GM19463 (cell line): Measurements from ENCODE around the gene NDUFB4.

ENCODE experiments used
- ATAC-seq: cut with Tn5 transposase; IDR thresholded peaks from one replicate; pipeline ENCODE4 v1.9.1; 2021; ENCODE audit warnings: mild to moderate bottlenecking, moderate library complexity; ENCODE audit not compliant: unreplicated experiment

The NDUFB4 gene

DNA sequence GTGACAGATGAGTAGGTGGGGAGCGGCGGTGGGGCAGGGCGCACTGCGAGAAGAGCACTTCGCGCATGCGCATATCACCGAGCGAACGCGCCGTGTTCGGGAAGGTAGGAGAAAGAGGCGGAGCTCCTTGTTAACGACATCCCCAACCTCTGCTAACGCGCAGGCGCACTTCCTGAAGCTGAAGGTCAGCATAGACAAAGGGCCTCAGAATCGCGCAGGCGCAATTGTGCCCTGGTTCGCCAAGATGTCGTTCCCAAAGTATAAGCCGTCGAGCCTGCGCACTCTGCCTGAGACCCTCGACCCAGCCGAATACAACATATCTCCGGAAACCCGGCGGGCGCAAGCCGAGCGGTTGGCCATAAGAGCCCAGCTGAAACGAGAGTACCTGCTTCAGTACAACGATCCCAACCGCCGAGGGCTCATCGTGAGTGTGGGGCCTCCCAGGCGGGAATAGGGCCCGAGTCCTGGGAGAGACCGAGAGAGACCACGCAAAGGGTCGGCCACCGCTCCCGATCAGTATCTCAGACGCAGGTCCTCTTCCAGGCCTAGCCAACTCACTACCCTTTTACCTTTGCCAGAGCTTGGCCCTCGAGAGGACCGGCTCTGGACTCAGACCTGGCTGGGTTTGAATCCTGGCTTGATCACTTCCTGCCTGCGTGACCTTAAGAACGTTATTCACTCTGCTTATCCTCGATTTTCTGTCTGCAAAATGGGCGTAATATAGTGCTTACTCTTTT lies at the start of gene NDUFB4:
Gene NDUFB4, plus strand, starts transcription at position 221 of the 737 bp plus-strand sequence. Its CDS starts 24 bp downstream, at position 245.
- ATAC-seq: peak; percentile 91

DNA sequence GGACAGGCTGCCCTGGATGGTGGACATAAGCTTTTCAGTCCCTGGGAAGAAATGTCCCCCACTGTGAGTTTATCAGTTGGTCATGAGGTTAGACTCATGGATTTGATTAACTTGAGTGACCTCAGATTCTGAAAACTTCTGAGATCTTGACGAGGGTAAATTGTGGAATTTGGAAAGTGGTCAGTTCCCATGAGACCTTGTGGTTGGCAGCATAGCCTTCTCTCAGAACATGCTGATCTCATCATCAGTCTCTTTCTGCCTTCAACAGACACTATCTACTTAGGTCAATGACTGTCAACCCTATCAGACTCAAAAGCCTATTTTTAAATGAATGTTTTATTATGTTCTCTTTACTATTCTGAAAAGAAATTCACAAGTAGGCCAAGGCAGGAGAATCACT lies 45.6 kb upstream of the NDUFB4 start:
- ATAC-seq: no peak

DNA sequence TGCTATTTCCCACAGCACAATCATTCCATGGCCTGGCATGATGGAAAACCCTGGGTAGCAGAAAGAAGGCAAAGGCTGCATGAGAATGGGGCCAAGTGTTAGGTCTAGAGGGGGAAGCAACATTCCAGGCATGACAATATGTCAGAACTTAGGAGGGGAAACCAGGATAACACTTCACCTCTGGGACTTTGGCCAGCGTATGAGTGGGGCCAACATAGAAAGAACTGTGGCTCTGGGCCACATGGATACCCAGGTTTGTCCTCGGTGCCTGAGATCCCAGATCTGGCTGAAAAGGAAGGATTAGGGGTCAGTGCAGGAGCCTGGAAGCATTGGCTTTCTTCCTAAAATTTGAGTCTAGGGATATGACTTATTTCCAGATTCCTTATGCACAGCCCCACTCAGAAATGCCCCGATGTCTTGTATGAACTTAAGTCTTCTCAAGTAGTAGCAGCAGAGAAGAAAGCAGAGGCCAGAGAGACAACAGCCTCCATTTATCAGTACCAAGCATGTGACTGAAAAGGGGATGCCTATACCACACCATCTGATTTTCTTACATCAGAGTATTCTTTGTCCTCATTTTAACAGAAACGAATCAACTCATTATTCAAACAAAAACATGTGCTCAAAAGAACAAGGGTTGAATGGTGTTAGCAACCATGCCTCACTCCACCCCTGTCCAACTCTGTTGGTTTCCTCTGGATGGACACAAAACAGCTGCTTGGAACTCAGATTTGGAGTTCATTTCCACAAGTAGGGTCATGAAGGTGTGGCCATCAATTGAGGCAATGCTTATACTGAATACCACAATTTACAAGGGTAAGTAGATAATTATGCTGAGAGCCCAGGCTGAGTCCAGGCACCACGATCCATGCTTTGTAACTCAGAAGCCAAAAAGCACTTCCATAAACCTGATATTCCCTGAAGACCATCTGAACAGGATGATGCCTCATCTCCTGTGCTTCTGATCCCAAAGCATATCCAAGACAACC lies 43.7 kb upstream of the NDUFB4 start:
- ATAC-seq: no peak

DNA sequence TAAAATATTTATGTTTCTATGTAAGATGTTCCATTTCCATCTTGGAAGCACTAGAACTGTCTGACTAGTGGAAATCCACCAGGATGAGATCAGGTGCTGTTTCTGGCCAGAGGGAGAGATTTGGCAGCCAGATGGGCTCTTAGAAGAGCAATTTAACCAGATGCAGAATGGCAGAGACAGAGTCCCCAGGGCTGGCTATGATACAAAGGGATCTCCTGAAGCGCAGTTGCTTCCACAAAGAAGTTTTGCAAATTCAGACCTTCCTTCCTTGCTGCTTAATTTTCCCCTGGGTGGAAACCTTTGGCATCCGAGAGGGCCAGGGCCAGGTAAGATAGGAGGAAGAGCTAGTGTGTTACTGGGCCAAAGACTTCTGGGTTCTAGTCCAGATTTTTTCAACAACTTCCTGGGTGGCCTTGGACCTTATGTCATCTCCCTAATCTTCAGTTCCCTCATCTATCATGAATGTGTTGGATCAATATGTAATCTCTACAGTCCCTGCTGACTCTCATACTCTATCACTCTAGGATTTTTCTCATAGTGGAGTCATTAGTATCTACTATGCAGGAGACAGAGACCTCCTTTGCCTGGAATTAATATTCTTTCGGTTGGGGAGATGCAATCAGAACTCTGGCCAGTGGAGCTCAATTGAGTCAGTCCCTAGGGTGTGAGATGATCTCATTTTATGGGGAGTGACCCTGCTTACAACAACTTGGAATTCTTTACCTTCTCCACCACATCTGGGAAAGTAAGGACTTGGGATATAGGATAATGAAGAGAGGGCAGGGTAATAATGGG lies 41.1 kb upstream of the NDUFB4 start:
- no peak for ATAC-seq

DNA sequence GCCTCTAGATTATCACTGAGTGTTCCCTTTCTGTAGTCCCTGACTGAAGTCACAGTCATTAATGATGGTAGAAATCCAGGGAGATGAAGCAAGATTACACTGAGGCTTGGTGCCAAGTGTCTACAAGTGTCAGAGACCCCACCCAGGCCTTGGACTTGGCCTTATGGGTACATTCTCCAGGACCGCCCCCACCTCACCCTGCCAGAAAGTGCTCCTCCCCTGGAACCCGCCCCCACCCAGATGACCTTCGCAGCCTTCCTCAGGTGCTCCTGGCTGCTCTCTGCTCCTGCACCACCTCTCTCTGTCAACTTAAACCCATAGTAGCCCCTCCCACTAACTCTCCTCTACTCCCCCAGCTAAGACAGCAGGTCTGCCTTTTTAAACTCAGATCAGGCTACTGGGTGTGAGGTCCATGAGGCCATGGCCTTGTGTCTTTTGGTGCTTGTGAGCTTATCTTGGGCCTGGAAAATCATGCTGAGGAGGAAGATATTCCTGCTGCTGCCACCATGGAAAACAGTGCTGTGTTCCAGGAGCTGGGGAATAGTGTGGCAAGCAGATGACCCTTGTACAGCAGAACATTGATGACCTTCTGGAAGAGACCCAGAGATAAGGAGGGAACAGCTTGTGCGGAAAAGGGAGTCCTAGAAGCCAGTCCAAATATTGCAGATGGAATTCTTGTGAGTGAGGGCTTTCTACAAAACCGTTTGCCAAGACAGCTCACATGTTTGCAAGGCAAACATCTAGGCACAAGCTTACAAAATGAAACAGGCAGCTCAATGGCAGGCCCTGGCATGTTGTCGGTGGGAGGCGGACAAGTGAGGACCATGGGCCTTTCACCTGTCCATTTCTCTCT lies 40.3 kb upstream of the NDUFB4 start:
- ATAC-seq: no peak

DNA sequence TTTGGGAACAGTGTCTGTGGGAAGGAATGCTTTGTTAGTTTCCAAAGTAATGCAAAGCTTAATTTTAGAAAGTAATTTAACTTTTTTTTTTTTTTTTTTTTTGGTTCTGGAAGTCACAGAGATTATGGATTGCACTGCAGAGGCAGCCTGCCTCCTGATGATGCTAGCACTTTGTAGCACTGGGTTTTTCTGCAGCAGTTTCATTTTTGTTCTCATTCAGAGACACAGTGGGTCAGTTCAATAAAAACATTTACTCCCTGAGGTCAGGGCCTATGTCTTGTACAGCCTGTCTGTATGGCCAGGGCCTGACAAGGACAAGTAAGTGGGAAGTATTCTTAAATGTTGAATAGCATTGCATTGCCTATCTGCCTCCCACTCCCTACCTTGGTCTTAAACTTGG lies 39.0 kb upstream of the NDUFB4 start:
- ATAC-seq: no peak

DNA sequence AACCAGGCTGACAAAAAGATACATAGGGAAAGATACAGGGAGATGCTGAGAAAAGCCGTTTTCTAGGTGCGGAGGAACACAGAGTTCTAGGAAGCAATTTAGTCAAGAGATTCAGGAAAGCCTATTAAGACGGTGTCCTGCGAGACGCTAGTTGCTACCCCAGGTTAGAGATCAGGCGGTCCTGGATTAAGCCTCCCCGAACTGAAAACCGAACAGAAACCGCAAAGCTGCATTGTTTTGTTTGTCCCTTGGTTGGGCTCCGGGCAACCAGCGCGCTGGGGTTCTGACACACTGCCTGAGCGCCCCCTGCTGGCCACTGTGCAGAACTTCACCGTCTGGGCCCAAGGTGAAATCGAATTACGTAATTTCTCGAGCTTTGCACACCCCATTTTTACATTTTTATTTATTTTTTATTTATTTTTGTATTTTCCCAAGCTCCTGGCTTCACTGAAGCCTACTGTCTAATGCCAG lies 37.3 kb upstream of the NDUFB4 start:
- ATAC-seq: peak; percentile 89

DNA sequence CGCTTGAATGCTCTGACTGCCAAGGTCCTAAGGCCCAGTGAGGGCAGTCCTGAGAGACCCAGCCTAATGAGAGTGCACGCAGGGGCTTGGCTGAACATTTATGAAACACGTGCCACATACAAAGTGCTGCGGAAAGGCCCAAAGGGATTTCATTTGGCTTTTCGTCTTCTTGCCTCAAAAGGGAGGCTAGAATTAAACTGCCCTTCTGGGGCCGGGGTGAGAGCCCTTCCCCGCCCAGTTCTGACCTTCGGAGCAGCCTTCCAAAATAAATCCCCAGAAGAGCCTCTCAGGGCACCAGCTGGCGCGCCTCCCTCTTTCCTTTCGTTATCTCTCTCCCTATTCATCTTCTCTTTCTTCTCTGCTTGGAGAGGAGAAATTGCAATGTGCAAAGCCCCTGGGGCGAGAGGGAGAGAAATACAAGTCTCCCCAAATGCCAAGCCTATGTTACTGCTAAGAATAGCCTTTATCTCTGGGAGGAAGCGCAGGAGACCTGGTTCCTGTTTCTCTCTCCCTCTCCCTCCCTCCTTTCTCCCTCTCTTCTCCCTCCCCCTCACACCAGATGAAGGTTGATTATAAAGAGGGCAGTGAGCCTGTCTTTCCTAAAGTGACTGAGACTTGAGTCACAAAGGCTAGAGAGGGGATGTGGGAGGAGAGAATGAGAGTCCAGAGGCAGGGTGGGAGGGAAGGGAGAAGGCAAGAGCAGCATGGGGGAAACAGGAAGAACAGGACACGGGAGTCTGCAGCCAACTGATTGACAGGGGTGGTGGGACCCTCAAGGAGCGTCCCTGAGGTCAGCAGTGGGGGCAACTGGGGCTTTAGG lies 36.7 kb upstream of the NDUFB4 start:
- ATAC-seq: peak; percentile 19

DNA sequence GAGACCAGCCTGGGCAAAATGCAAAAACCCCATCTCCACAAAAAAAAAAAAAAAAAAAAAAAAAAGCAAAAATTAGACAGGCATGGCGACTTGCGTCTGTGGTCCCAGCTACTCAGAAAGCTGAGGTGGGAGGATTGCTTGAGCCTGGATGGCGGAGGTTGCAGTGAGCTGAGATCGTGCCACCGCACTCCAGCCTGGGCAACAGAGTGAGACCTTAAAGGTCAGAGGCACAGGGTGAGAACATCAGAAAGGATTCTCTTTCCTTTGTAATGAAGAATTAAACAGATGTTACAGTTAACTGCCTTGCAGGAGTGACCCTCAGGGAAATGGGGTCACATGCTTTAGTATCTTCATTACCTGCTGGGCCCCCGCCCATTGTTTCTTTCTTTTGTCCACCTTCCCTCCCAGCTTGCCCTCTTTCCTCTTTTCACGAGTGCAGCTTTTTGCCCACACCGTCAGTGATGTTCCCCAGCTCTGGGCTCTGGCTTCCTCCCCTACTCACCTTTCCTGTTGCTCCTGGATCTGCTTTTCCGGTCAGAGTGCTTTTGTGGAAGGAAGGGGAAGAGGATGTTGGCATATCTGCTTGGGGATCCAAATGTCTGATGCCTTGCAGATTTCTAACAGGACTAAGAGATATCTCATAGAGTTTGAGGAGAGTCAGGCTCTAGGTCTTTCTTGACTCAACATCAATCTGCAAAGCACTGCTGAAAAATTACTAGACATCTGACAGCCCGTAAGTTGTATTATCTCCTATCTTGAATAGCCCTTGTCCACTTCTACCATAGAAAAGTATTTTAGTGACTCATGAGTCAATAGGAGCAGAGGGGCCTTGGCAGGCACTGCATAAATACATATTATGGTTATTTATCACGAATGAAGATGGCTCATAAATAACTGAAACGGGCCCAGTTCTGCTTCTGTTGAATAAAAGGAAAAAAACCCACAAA lies 35.6 kb upstream of the NDUFB4 start:
- no peak for ATAC-seq

DNA sequence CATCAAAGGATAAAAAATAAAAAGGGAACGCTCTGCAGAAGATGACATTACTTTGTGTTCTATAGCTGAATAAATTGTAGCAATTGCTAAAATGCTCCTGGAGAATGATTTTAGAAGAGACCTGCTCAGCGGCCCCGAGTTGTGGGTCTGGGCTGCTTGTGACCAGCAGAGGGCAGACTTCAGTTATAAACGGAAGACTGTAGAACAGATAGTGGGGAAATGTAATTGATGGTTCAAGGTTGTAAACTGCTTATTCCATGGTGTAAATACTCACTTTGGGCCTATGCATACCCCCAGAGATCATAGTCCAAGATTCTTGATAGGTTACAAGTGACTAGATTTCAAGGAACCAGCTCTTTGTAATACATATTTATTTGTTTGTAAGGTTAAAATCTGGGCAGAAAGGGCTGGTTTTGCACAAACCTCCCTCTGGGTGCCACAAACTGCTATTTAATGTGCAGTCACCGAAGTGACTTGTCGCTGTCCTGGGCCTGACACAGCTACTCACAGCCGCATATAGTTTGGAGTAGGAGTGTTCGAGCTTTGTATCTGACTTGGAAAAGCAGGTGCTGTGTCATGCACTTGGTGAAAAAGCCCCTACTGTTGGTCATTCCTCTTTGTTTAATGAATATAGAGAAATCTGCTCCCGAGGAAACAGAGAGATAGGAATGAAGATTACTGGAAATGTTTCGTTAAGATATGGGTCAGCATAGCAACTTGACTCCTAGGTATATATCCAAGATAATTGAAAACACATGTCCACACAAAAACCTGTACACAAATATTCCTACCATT lies 34.7 kb upstream of the NDUFB4 start:
- peak; percentile 55 for ATAC-seq

DNA sequence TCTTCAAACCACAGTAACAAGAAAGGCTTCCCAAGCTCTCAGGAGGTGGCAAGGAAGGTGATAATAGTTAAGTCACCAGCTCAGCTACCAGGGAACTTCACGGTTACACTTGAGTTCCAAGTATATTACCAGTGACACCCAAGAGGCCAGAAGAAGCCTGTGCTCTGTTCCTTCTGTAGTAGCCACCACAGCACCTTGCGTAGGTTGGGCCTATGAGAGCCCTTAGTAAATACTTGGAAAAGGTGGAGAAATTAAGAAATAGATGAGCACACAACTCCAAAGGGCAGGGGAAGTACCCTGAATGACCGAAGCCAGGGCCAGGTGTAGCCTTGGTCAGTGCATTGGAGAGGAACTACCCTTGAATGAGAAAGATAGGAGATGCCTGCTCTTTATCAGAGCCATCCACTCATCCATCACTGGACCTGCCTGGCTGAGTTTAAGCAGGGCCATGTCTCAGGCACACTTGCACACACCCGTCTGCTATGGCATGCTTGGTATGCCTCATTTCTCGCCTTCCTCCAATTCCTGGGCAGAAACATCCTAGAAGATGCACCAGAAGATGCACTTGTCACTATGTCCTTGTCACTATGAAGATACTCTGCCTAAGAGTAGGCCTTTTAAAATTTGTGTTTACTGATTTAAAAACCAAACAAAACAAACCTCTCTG lies 32.6 kb upstream of the NDUFB4 start:
- ATAC-seq: no peak

DNA sequence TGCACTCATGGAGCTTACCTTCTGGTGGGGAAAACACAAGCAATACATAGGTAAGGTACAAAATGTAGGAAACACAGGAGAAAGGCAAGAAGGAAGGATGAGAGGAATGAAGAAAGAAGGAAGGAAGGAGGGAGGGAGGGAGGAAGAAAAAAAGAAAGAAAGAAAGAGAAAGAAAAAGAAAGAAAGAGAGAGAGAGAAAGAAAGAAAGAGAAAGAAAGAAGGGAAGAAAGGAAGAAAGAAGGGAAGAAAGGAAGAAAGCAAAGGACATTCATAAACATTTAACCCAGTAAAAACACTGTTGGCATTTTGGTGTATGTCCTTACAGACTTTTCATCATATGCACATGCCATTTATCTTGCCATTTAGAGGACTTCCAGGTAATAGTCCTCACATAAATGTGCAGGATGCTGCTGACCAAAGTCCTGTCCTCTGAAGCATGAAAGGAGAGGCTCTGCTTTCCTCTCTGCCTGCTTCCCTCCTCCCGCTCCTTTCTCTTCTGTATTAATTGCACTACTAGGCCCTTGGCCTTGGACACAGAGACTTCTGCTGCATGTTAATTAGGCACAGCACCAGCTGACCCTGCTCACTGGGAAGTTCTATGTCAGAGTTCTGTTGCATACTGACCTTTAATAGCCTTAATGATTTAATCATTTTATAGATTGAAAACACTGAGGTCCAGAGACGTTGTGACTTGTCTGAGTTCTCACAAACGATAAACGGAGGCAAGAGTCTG lies 29.7 kb upstream of the NDUFB4 start:
- ATAC-seq: no peak

DNA sequence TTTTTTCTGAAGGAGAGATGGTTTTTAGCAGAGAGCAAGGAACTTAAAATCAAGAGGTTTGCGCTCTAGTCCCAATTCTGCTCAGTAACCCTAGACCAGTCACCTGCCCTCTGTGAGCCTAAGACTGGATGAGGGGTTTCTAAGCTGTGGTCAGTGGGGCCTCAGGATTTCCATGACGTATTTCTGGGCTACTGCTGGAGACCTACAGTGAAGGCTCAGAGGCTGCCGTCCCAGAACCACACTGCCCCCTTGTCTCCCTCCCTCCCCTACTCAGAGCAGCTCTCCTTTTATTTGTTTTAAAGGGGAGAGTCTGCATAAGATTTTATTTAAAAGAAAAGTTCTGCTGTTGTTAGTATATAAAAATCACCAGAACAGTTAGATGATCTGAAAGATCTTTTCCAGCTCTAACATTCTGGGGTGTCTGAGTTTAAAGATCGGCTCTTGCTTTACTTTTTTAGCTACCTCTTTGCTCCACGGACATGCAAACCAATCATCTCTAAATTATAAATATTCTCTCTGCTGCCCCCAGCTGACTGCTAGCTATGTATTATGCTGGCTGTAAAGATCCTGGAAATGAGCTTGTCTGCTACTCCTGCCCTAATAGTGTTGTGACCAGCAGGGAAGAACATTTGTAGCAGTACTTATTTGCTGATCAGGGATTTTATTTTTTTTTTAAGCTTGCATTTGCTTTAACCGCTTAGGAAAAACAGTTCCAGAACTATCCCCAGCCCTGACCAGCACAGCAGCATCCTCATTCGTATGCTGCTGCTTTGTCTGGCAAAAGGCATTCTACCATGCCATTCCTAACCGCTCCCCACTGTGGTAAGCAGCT lies 28.6 kb upstream of the NDUFB4 start:
- ATAC-seq: peak; percentile 65

DNA sequence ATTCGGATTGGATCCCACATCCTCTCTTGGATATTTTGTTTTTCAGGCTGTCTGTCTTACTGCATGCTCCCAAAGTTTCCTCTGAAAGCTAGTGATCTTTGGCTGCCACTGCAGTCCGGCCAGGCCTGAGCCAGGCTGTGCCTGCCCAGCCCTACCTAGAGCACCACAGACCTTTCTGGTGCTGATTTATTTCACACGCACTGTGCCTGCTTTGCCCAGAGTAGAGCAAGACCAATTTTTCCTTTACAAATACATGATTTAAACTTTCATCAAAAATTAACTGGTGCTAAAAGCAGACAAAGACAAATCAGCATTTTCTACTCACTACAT lies 28.0 kb upstream of the NDUFB4 start:
- no peak for ATAC-seq

DNA sequence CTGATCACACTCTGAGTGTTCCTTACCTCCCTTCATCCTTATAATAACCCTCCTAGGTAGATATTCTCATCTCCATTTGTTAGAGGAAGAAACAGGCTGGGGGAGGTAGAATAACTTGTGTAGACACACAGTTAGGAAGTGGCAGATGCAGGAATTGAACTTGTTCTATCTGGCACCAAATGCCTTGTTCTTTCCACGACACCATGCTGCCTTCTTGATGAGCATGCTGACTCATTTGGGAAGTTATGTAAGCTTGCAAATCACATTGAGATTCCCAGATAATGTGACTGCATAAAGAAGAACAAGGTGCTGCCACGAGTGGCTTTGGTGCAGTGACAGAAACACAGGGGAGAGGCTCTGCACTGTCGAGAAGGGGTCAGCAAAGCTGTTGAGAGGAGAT lies 27.5 kb upstream of the NDUFB4 start:
- ATAC-seq: no peak
